Neural crest cell (in vitro differentiated cells): ENCODE measurements around the gene COL23A1. TPM values are rescaled to one million over a fixed set of nuclear protein-coding genes. Genes with fewer than 3 reads are reported as not detected.

Experiments used
- DNase-seq: peaks from one replicate; pipeline ENCODE4 v3.0.0; 2021; ENCODE audit warnings: low read depth, mixed read lengths, low spot score
- H3K27ac Mint-ChIP-seq: one replicate; pipeline ENCODE4 v1.8.0; 2021; ENCODE audit warnings: mild to moderate bottlenecking, mixed read lengths; ENCODE audit not compliant: unreplicated experiment
- H3K27me3 Mint-ChIP-seq: 2 replicates; pipeline ENCODE4 v1.8.0; 2021; ENCODE audit warnings: low read depth, mild to moderate bottlenecking, mixed read lengths
- H3K36me3 Mint-ChIP-seq: 2 replicates; pipeline ENCODE4 v1.8.0; 2021; ENCODE audit warnings: low read depth, mild to moderate bottlenecking, mixed read lengths
- H3K4me1 Mint-ChIP-seq: 2 replicates; pipeline ENCODE4 v1.8.0; 2021; ENCODE audit warnings: mixed read lengths
- H3K4me3 Mint-ChIP-seq: one replicate; pipeline ENCODE4 v1.8.0; 2021; ENCODE audit warnings: mild to moderate bottlenecking, mixed read lengths
- H3K9me3 Mint-ChIP-seq: 2 replicates; pipeline ENCODE4 v1.8.0; 2021; ENCODE audit warnings: mixed read lengths
- total RNA-seq: library from RNA; stranded (reverse); gene quantifications from 2 replicates; pipeline ENCODE4 v1.2.1, GENCODE V29; 2021
- TF ChIP-seq, protein P1 (sequence below): fragments of 200-600 bp; sonication (generic); conservative IDR thresholded peaks from 2 replicates; pipeline ENCODE4 v1.5.0; 2021; ENCODE audit warnings: antibody characterized with exemption, mild to moderate bottlenecking

The COL23A1 gene
- total RNA-seq, 1 donor from 2014 or later: 33.7 TPM

DNA sequence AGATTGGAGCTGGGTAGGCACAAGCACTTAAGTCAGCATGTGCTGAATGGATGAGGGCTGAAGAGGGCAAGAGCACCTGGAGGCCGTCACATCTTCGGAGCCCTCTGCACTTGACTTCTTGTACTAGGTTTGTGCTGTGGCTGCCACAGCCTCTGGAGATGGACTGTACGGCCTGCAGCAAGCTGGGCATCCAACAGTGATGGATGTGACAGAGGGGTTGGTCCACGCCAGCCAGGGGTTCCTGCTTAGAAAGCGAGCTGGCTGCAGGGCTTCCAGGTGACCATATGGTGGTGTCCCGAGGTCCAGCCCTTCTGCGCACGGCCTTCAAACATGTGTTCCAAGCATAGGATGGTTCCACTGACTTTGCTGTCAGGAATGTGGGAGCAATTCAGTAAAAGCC, 292.4 kb downstream of the COL23A1 start:
- TF ChIP-seq, protein P1, sequence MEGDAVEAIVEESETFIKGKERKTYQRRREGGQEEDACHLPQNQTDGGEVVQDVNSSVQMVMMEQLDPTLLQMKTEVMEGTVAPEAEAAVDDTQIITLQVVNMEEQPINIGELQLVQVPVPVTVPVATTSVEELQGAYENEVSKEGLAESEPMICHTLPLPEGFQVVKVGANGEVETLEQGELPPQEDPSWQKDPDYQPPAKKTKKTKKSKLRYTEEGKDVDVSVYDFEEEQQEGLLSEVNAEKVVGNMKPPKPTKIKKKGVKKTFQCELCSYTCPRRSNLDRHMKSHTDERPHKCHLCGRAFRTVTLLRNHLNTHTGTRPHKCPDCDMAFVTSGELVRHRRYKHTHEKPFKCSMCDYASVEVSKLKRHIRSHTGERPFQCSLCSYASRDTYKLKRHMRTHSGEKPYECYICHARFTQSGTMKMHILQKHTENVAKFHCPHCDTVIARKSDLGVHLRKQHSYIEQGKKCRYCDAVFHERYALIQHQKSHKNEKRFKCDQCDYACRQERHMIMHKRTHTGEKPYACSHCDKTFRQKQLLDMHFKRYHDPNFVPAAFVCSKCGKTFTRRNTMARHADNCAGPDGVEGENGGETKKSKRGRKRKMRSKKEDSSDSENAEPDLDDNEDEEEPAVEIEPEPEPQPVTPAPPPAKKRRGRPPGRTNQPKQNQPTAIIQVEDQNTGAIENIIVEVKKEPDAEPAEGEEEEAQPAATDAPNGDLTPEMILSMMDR: no peak
- Mint-ChIP-seq H3K9me3 (peaks cover 11% of the 10 kb centered on the region), H3K36me3 (peaks cover 14% of the 10 kb centered on the region), H3K4me1 (peaks cover 19% of the 10 kb centered on the region), H3K27ac (no peak overlapping the region), H3K27me3 (no peaks in the 10 kb centered on the region), H3K4me3 (no peak overlapping the region)
- no peak for DNase-seq

DNA sequence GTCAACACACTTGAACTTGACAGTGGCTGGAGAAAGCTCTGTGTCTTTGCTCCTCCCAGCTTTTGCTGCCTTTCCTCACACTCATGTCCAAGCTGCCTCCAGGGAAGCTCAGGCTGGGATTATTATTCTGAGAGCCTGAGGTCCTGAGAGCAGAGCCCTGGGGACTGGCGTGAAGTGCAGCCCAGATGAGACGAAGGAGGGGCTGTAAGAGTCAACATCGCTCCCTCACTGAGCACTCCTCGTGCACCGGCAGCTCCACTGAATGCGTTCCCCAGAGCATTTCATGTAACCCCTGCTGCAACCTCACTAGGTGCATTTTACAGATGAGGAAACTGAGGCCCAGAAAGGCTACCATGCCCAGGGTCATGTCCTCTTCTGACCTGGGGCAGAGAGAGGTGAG, 294.1 kb downstream of the COL23A1 start:
- no peak overlapping the region for H3K4me3 Mint-ChIP-seq
- DNase-seq: no peak
- peaks cover 6% of the 10 kb centered on the region for H3K36me3 Mint-ChIP-seq
- peaks cover 24% of the 10 kb centered on the region for H3K4me1 Mint-ChIP-seq
- peaks cover 8% of the 10 kb centered on the region for H3K9me3 Mint-ChIP-seq
- TF ChIP-seq, protein P1: no peak
- H3K27me3 Mint-ChIP-seq: no peaks in the 10 kb centered on the region
- H3K27ac Mint-ChIP-seq: peak overlapping the region; percentile 70

DNA sequence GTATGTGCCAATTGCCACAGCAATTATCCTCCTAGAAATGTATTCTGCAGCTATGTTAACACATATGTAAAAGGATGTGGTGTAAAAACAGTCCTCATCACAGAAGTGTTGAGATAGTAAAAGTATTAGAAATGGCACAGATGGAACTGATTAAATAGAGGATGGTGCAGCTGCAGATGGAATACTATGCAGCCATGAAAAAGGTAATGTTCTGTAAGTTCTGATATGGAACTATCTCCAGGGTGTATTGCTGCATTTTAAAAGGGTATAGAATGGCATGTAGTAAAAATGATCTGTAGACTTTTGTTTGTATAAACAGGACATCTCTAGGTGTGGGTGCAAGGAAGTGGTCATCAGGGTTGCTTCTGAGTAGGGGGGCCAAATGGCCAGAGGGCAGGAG, 294.6 kb downstream of the COL23A1 start:
- Mint-ChIP-seq H3K27me3 (no peaks in the 10 kb centered on the region), H3K9me3 (peaks cover 5% of the 10 kb centered on the region), H3K4me3 (no peak overlapping the region), H3K4me1 (peaks cover 29% of the 10 kb centered on the region), H3K36me3 (peaks cover 2% of the 10 kb centered on the region), H3K27ac (peak overlapping the region; percentile 70)
- TF ChIP-seq, protein P1: no peak
- DNase-seq: no peak

DNA sequence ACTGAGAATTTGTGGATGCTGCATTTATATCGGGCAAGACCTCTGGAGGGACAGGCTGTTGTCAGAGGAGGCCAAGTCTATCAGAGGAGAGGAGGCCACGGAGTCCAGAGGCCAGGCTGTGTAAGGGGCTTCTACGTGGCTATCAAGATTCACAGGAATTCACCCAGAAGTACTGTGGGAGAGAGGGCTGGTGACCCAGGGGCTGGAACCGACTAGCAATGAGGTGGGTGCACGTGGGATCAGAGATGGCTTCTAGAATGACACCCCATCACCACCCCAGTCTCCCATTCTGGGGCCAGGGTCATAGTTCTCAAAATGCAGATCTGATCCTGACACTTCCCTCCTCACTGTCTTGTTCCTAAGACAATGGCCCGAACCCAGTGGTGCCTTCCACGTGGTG, 296.4 kb downstream of the COL23A1 start:
- Mint-ChIP-seq H3K27me3 (no peaks in the 10 kb centered on the region), H3K36me3 (peaks cover 2% of the 10 kb centered on the region), H3K4me1 (peaks cover 35% of the 10 kb centered on the region), H3K9me3 (peaks cover 5% of the 10 kb centered on the region), H3K27ac (peak overlapping the region; percentile 85), H3K4me3 (no peak overlapping the region)
- TF ChIP-seq, protein P1: no peak
- no peak for DNase-seq

DNA sequence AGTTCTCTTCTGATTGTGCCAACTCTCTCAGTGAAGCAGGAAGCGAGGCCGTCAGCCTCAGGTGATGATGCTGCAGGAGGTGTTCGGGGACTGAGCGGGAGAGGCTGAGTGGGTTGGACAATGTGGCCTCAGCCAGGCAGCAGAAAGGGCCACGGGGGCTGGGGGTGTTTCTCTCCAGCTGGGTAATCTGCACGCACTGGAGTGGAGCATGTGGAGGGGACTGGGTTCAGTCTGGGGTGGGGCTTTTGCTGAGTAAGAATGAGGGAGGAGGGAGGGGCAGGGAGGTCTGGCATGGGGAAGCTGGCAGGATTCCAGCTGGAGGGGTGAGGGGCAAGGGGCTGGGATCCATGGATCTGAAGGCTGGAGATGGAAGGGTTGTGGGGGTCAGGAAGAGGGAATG, 296.8 kb downstream of the COL23A1 start:
- Mint-ChIP-seq H3K9me3 (peaks cover 5% of the 10 kb centered on the region), H3K4me3 (no peak overlapping the region), H3K27me3 (no peaks in the 10 kb centered on the region), H3K36me3 (peaks cover 2% of the 10 kb centered on the region), H3K4me1 (peaks cover 38% of the 10 kb centered on the region), H3K27ac (peak overlapping the region; percentile 85)
- TF ChIP-seq, protein P1: no peak
- DNase-seq: no peak

DNA sequence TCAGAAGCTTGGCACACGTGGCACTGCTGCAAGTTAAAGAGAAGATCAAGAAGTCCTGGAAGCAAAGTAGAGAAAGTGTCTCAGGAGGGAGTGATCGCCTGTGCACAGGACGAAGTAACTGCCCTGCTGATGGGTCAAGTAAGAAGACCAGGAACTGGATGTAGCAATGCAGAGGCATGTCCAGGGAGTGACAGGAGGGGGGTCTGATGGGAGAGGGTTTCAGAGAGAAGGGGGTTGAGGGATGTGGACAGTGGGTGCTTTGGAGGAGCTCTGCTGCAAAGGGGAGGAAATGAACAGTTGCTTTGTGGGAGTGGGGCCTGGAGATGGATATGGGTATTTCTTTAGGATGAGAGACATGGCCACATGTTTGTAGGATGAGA, 297.4 kb downstream of the COL23A1 start:
- DNase-seq: no peak
- TF ChIP-seq, protein P1: no peak
- Mint-ChIP-seq H3K4me3 (no peak overlapping the region), H3K36me3 (peaks cover 2% of the 10 kb centered on the region), H3K27me3 (no peaks in the 10 kb centered on the region), H3K27ac (peak overlapping the region; percentile 63), H3K9me3 (peaks cover 5% of the 10 kb centered on the region), H3K4me1 (peaks cover 44% of the 10 kb centered on the region)
